Measurements from ENCODE around the gene NR3C1. TPM values are rescaled to one million over a fixed set of nuclear protein-coding genes. Genes with fewer than 3 reads are reported as not detected.

NR3C1 gene
- total RNA-seq, 1 donor from 2014 or later = 47.8 TPM

- H3K4me3 Mint-ChIP-seq (ENCODE audit: unreplicated experiment) = no peak overlapping the region
- H3K27ac Mint-ChIP-seq (ENCODE audit: unreplicated experiment) = no peak overlapping the region
- no peaks in the 10 kb centered on the region for H3K36me3 Mint-ChIP-seq (ENCODE audit: unreplicated experiment)
- no peak for DNase-seq (ENCODE audit: extremely low spot score, unreplicated experiment)
- no peaks in the 10 kb centered on the region for H3K27me3 Mint-ChIP-seq (ENCODE audit: unreplicated experiment)
- H3K4me1 Mint-ChIP-seq (ENCODE audit: unreplicated experiment) = peaks cover 9% of the 10 kb centered on the region
- no peak for TF ChIP-seq CTCF (IDR thresholded peaks at IDR 0.05)
- H3K9me3 Mint-ChIP-seq (ENCODE audit: unreplicated experiment) = no peaks in the 10 kb centered on the region
Measured at GRCh38 chr5:143436871-143437270, 33.4 kb upstream of the NR3C1 start.

GRCh38 chr5:143435210-143435657 is 31.7 kb upstream of the NR3C1 start:
- DNase-seq (ENCODE audit: extremely low spot score, unreplicated experiment) = no peak
- H3K27me3 Mint-ChIP-seq (ENCODE audit: unreplicated experiment) = no peaks in the 10 kb centered on the region
- no peak overlapping the region for H3K4me3 Mint-ChIP-seq (ENCODE audit: unreplicated experiment)
- no peaks in the 10 kb centered on the region for H3K9me3 Mint-ChIP-seq (ENCODE audit: unreplicated experiment)
- H3K4me1 Mint-ChIP-seq (ENCODE audit: unreplicated experiment) = peaks cover 9% of the 10 kb centered on the region
- peak overlapping the region; percentile 63 for H3K27ac Mint-ChIP-seq (ENCODE audit: unreplicated experiment)
- H3K36me3 Mint-ChIP-seq (ENCODE audit: unreplicated experiment) = no peaks in the 10 kb centered on the region
- TF ChIP-seq CTCF (IDR thresholded peaks at IDR 0.05) = no peak

- Mint-ChIP-seq H3K27ac (ENCODE audit: unreplicated experiment) (peak overlapping the region; percentile 63), H3K27me3 (ENCODE audit: unreplicated experiment) (no peaks in the 10 kb centered on the region), H3K4me3 (ENCODE audit: unreplicated experiment) (no peak overlapping the region), H3K36me3 (ENCODE audit: unreplicated experiment) (no peaks in the 10 kb centered on the region), H3K9me3 (ENCODE audit: unreplicated experiment) (no peaks in the 10 kb centered on the region), H3K4me1 (ENCODE audit: unreplicated experiment) (peaks cover 9% of the 10 kb centered on the region)
- TF ChIP-seq CTCF (IDR thresholded peaks at IDR 0.05) = no peak
- no peak for DNase-seq (ENCODE audit: extremely low spot score, unreplicated experiment)
Measured at GRCh38 chr5:143434261-143435209, 31.0 kb upstream of the NR3C1 start.

- H3K4me1 Mint-ChIP-seq (ENCODE audit: unreplicated experiment) = peaks cover 9% of the 10 kb centered on the region
- no peak overlapping the region for H3K4me3 Mint-ChIP-seq (ENCODE audit: unreplicated experiment)
- H3K27me3 Mint-ChIP-seq (ENCODE audit: unreplicated experiment) = no peaks in the 10 kb centered on the region
- DNase-seq (ENCODE audit: extremely low spot score, unreplicated experiment) = no peak
- H3K27ac Mint-ChIP-seq (ENCODE audit: unreplicated experiment) = no peak overlapping the region
- no peaks in the 10 kb centered on the region for H3K9me3 Mint-ChIP-seq (ENCODE audit: unreplicated experiment)
- no peaks in the 10 kb centered on the region for H3K36me3 Mint-ChIP-seq (ENCODE audit: unreplicated experiment)
- no peak for TF ChIP-seq CTCF (IDR thresholded peaks at IDR 0.05)
Measured at GRCh38 chr5:143433670-143434069, 30.2 kb upstream of the NR3C1 start.

- H3K9me3 Mint-ChIP-seq (ENCODE audit: unreplicated experiment) = no peaks in the 10 kb centered on the region
Measured at GRCh38 chr5:143432658-143433239, 29.3 kb upstream of the NR3C1 start.

More at GRCh38 chr5:143432658-143433239, 29.3 kb upstream of the NR3C1 start:
- Mint-ChIP-seq H3K4me3 (ENCODE audit: unreplicated experiment) (no peak overlapping the region), H3K4me1 (ENCODE audit: unreplicated experiment) (peaks cover 9% of the 10 kb centered on the region), H3K36me3 (ENCODE audit: unreplicated experiment) (no peaks in the 10 kb centered on the region), H3K27ac (ENCODE audit: unreplicated experiment) (no peak overlapping the region), H3K27me3 (ENCODE audit: unreplicated experiment) (no peaks in the 10 kb centered on the region)
- TF ChIP-seq CTCF (IDR thresholded peaks at IDR 0.05) = no peak
- DNase-seq (ENCODE audit: extremely low spot score, unreplicated experiment) = no peak

Data from osteocyte (in vitro differentiated cells).